HG03342 (cell line): ENCODE data around the gene SLC6A6.

Source experiments
- ATAC-seq: cut with Tn5 transposase; IDR thresholded peaks from one replicate; pipeline ENCODE4 v1.9.1; 2021; ENCODE audit warnings: mild to moderate bottlenecking, moderate library complexity; ENCODE audit not compliant: unreplicated experiment

Gene SLC6A6

DNA sequence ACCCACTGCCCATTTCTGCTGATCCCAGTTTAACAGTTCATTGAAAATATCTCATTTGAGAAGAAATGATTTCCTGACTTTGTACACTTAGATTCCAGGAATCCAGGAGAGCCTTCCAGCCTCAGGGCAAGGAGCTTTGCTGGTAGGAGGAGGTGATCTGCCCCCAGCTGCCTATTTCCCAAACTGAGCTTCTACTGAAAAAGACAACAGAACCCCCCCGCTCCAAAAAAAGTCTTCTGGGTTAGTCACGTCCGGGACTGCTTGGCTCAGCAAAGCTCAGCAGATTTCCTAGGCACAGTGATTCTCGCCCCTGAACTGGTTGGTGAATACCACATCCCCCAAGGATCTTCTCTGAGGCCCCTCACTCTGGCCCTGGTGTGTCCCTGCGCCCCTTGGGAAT is 13.1 kb downstream of the SLC6A6 start:
- ATAC-seq = no peak

- ATAC-seq = no peak
These were observed 14.0 kb downstream of the SLC6A6 start for GRCh38 chr3:14416453-14416852.

DNA sequence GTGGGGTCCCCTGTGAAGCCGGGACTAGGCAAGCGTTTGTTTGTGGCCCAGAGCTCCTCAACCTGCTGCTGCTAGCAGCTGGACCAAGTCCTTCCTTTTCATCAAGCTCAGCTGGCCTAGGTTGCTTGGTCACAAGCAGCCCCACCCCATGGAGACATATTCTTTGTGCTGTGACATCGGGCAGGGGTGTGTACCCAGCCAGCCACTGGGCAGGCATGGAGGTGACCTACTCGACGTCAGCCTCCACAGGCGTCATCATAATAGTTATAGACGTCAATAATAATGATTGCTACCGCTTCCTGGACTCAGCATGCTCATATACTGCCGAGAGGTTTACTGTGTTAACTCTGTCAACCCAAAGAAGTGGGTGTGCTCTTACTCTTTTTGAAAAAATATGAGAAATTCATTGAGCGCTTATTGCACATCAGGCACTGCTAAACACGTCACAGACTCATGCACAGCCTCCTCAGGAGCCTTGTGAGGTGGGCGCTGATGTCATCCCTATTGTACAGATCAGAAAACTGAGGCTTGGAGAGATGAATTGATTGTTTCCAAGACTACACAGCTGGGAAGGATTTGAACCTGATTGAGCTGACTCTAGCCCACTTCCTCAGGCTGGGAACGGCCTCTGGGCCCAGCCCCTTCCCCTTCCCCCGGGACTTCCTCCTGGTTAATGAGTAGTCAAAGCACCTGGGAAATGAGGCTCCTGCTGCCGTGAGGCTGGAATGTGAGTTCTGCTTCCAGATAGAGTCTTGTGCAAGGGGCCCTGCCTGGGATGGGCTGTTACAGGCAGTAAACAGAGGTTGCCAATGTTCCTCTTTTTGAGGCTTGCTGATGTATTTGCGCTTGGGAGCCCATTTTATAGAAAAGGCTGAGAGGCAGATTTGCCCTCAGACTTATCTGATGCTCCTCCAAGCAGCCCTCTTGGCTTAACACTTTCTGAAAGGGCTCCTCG is 16.2 kb downstream of the SLC6A6 start:
- no peak for ATAC-seq

DNA sequence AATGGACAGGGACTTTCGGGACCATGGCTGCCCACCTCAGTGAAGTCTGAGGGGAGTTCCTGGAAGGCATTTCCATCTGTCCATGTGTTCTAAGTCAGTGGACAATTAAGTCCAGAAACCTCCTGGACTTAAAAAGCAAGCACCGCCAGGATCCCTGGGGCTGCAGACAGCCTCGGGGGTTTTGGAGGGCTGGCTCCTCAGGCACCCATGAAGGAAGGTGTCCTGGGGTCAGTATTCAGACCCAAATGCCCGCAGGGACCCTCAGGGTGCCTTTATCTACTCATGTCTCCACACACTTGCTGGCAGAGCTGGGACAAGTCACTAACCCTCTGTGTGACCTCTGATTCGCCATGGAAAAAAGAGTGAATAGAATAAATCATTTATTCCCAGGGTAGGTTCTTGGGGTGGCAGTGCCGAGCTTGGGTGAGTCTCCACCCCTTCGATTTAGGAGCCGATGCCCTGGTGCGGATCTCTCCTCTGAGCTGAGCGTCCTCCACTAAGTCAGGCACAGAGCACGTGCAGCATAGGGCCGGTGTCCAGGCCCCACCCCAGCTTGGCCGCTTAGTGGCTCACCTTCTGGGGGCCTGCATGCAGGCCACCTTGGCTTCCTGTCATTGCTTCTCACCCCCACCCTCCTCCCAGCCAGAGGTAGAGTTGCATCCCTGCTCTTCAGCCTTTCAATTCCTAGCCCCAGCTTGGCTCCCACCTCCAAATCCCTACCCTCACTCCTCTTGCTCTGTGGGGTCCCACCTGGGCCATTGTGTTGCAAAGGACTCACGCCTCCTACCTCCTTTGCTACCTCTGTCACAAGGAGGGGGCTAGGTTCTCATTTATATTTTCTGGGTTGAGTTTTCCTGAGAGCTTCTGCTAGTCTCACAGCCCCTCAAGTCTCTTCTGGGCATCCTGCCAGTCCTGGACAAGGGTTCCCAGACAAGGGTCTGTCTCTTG is 19.9 kb downstream of the SLC6A6 start:
- no peak for ATAC-seq

DNA sequence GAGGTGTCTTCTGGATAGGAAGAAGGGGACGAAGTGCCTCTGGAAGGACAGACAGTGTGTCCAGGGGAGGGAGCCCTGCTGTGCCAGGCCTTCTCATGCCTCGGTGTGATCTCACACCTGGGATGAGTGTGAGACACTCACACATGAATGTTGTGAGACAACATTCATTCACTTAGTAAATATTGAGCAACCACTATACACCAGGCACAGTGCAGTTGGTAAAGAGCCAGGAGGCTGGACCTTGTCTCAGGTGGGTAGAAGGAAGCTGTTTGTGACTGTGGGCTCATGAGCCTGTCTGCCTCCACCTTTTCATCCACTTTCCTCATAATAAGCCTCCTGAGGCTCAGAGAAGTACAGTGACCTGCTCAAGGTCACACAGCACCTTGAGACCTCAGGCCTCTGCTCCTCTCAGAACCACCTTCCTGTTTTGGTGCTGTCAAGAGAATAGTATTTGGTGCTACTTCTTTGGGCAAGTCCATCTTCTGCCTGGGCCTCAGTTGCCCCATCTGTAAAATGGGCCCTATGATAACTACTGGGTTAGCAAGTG is 20.9 kb downstream of the SLC6A6 start:
- no peak for ATAC-seq

GRCh38 chr3:14423963-14424362 is 21.6 kb downstream of the SLC6A6 start:
- ATAC-seq = no peak

- no peak for ATAC-seq
These were observed 22.5 kb downstream of the SLC6A6 start for GRCh38 chr3:14424711-14425580.

GRCh38 chr3:14425581-14426304 is 23.3 kb downstream of the SLC6A6 start:
- peak; percentile 56 for ATAC-seq

- no peak for ATAC-seq
These were observed 23.9 kb downstream of the SLC6A6 start for GRCh38 chr3:14426305-14426620.

GRCh38 chr3:14428087-14429033 is 26.0 kb downstream of the SLC6A6 start:
- ATAC-seq = no peak

DNA sequence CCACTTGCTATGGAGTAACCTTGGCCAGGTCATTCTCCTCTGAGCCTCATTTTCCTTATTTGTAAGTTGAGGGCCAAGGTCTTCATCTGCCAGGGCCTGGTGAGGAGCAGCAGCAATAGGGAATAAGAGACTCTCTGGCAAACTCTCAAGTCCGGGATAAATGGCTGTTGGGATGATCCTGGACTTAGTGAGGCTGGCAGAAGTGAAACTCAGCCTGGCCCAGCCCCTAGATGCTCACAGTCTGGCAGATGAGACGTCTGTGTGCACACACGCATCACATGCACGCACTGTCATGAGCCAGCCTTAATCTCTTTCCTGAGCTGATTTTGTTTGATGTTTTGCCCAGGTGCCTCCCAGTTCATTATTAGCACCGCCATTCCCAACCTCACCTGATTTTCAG is 26.8 kb downstream of the SLC6A6 start:
- ATAC-seq = no peak

GRCh38 chr3:14429640-14430039 is 27.2 kb downstream of the SLC6A6 start:
- ATAC-seq = no peak

GRCh38 chr3:14430053-14430452 is 27.6 kb downstream of the SLC6A6 start:
- ATAC-seq = no peak

- ATAC-seq = no peak
These were observed 28.5 kb downstream of the SLC6A6 start for GRCh38 chr3:14430706-14431451.

DNA sequence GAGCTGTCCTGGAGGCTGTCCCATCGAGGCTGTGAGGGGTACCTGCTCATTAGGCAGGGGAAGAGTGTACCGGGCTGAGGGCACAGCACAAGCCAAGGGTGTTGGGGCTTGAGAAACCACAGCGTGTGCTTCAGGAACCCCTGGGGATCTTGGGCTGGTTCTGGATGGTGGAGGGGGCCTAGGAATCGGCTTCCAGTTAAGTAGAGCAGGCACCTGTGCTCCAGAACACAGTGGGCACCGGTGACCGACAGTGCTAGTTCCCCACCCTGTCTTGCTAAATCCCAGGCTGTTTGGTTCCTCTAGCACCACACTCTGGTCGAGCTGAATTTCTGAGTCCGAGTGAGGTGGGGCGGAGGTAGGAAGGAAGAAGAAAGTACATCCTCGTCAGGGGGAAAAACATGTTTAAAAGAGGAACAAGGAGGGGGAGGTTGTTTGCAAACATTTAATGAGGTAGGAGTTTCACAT is 29.1 kb downstream of the SLC6A6 start:
- peak; percentile 29 for ATAC-seq

DNA sequence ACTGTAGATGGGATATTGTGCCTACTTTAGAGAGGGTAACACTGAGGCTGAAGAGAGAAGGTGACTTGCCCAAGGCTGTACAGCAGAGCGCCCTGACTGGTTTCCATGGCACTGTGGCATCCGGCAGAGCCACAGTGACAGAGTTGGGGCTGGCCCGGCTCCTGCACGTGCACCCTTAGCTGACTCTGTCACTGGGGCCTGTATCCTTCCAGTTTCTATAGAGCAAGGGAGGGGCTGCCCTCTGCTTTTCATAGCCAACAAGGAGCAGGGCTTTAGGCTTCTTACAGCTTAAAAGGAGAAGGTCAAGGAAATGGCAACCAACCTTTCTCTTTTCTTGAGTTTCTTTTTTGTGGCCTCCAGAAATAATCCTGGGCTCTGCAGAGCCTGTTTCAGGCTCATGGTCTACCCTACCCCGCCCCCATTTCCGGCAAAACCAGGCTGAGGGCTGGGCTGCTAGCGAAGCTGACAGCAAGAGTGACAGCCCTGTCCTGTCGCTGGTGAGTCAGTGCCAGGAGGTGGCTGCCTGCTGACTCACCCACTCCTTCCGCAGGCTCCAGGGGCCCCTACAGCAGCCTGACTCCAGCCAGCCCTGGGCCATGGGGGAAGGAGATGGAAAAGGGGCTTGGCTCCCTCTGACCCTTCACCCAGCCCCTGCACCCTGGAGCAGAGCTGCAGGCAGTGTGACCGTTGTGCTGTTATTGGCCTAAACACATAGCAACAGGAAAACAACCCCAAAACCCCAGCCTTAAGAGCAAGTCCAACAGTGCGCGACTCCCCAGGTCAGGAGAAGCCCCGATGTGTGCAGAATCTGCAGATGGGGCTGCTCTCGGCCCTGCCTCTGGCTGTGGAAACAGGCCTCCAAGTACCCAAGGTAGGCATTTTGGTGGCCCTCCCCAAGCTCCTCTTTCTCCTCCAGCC is 29.8 kb downstream of the SLC6A6 start:
- peak; percentile 75 for ATAC-seq

DNA sequence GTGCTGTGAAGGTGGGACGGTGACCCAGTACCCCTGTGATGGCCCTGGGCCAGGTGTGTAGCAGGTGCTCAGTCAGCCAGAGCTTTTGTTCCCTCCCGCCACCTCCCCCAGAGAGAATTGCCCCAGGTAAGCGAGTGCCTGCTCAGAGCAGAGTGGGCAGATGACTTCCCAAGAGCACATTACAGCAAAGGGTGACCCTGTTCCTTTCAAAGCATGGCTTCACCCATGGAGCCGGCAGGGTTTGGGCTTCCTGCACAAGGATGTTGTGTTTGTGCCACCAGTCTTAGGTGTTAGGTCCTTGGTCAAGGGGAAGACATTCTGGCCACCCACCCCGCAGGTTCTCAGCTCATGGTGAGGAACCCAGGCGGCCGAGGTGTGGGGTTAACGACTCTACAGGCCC is 30.7 kb downstream of the SLC6A6 start:
- ATAC-seq = no peak
